ENCODE data around the gene ZNF784.
A peak's percentile ranks its signal among the peaks of the same experiment; 100 is the strongest.

The ZNF784 gene

GRCh38 chr19:55655648-55656040 is 31.3 kb upstream of the ZNF784 start:
- DNase-seq: no peak

- DNase-seq: peak; percentile 85 to 96
Observed at GRCh38 chr19:55654868-55655647, 30.7 kb upstream of the ZNF784 start, which contains the start of gene U2AF2. Gene U2AF2, plus strand, starts transcription at chr19:55655035. Its CDS starts 70 bp downstream, at chr19:55655105.

- DNase-seq: peak; percentile 99 to 100
Observed at GRCh38 chr19:55654323-55654867, 30.0 kb upstream of the ZNF784 start.

- peak; percentile 100 for DNase-seq
Observed at GRCh38 chr19:55653651-55654322, 29.4 kb upstream of the ZNF784 start.

GRCh38 chr19:55652311-55653128 is 28.2 kb upstream of the ZNF784 start:
- no peak for DNase-seq

GRCh38 chr19:55651236-55651635 is 26.9 kb upstream of the ZNF784 start:
- no peak for DNase-seq

GRCh38 chr19:55650602-55651230 is 26.4 kb upstream of the ZNF784 start:
- DNase-seq: no peak

GRCh38 chr19:55650126-55650557 is 25.8 kb upstream of the ZNF784 start:
- DNase-seq: no peak

- no peak for DNase-seq
Observed at GRCh38 chr19:55649268-55650125, 25.1 kb upstream of the ZNF784 start.

GRCh38 chr19:55648585-55649267 is 24.4 kb upstream of the ZNF784 start:
- DNase-seq: peak in 1 of 2 experiments; percentile 17

GRCh38 chr19:55647732-55648584 is 23.6 kb upstream of the ZNF784 start, which contains the start of gene CCDC106:
Gene CCDC106, plus strand, starts transcription at chr19:55648212. Its CDS starts 835 bp downstream, at chr19:55649047.
- DNase-seq: peak; percentile 57 to 81

- DNase-seq: peak in 1 of 2 experiments; percentile 47
Observed at GRCh38 chr19:55646889-55647731, 22.7 kb upstream of the ZNF784 start.

- DNase-seq: no peak
Observed at GRCh38 chr19:55645512-55645881, 21.1 kb upstream of the ZNF784 start.

- no peak for DNase-seq
Observed at GRCh38 chr19:55644842-55645511, 20.6 kb upstream of the ZNF784 start.

- no peak for DNase-seq
Observed at GRCh38 chr19:55644191-55644833, 19.9 kb upstream of the ZNF784 start.

GRCh38 chr19:55643887-55644176 is 19.5 kb upstream of the ZNF784 start:
- no peak for DNase-seq

GRCh38 chr19:55643003-55643886 is 18.9 kb upstream of the ZNF784 start, which contains the start of gene ZNF581:
Gene ZNF581, plus strand, starts transcription at chr19:55643649. Its CDS starts 923 bp downstream, at chr19:55644572.
- peak in 1 of 2 experiments; percentile 70 for DNase-seq
